ENCODE results near the gene AMOTL1.

The AMOTL1 gene

GRCh38 chr11:94767701-94768601 lies at the start of gene AMOTL1:
Gene AMOTL1, plus strand, starts transcription at chr11:94768356. Its CDS starts 156 bp downstream, at chr11:94768512.
- no peak for DNase-seq

- no peak for DNase-seq
These were observed 48.3 kb upstream of the AMOTL1 start for GRCh38 chr11:94719876-94720275.

- no peak for DNase-seq
These were observed 46.4 kb upstream of the AMOTL1 start for GRCh38 chr11:94721565-94722292.

- DNase-seq, result no peak
These were observed 45.4 kb upstream of the AMOTL1 start for GRCh38 chr11:94722735-94723134.

- no peak for DNase-seq
These were observed 43.1 kb upstream of the AMOTL1 start for GRCh38 chr11:94725097-94725496.

- DNase-seq, result no peak
These were observed 40.3 kb upstream of the AMOTL1 start for GRCh38 chr11:94727819-94728218.

GRCh38 chr11:94728541-94728940 lies 39.6 kb upstream of the AMOTL1 start:
- DNase-seq, result no peak

GRCh38 chr11:94728966-94729751 lies 39.0 kb upstream of the AMOTL1 start:
- no peak for DNase-seq

- DNase-seq, result no peak
These were observed 38.0 kb upstream of the AMOTL1 start for GRCh38 chr11:94730153-94730552.

- DNase-seq, result no peak
These were observed 36.1 kb upstream of the AMOTL1 start for GRCh38 chr11:94731880-94732601.

- DNase-seq, result no peak
These were observed 35.4 kb upstream of the AMOTL1 start for GRCh38 chr11:94732617-94733281.

- no peak for DNase-seq
These were observed 33.4 kb upstream of the AMOTL1 start for GRCh38 chr11:94734563-94735275.

- no peak for DNase-seq
These were observed 32.2 kb upstream of the AMOTL1 start for GRCh38 chr11:94735907-94736306.

- DNase-seq, result no peak
These were observed 31.0 kb upstream of the AMOTL1 start for GRCh38 chr11:94737171-94737611.

GRCh38 chr11:94738746-94739145 lies 29.4 kb upstream of the AMOTL1 start:
- DNase-seq, result no peak

- DNase-seq, result no peak
These were observed 28.8 kb upstream of the AMOTL1 start for GRCh38 chr11:94739331-94739730.

- DNase-seq, result no peak
These were observed 27.8 kb upstream of the AMOTL1 start for GRCh38 chr11:94740083-94741021.

GRCh38 chr11:94741022-94741679 lies 27.0 kb upstream of the AMOTL1 start:
- DNase-seq, result no peak

GRCh38 chr11:94742665-94743064 lies 25.5 kb upstream of the AMOTL1 start:
- no peak for DNase-seq
